SK-N-SH (cell line): ENCODE data around the gene SLC22A2. TPM values are rescaled to one million over a fixed set of nuclear protein-coding genes. Genes with fewer than 3 reads are reported as not detected.

ENCODE experiments used
- CTCF ChIA-PET: fragments of 300-600, 350-600 bp; formaldehyde crosslinking; extraction: SDS; loops from one replicate; lab custom pipeline; 2021; lab: Yijun Ruan, JAX
- POLR2A ChIA-PET: fragments of 350-600 bp; sonication (Branson Sonifier 250); formaldehyde crosslinking; extraction: SDS; loops from one replicate; lab custom pipeline; 2020; ENCODE audit warnings: antibody characterized with exemption, inconsistent platforms; lab: Yijun Ruan, JAX
- DNase-seq: peaks from one replicate; pipeline ENCODE4 v3.0.0; 2012
- H2AFZ ChIP-seq: fragments of 200-600 bp; sonication (generic); 2 replicates; pipeline ENCODE4 v1.8.1; 2016; ENCODE audit warnings: antibody characterized with exemption, mild to moderate bottlenecking, low read depth
- H3F3A ChIP-seq: fragments of 200-600 bp; sonication (generic); replicated peaks from 2 replicates; pipeline ENCODE3; 2016; ENCODE audit warnings: antibody characterized with exemption, mild to moderate bottlenecking; ENCODE audit not compliant: insufficient read depth
- H3K27ac ChIP-seq, 2 experiments: fragments of 200-500 bp in 1 of 2; fragments of 200-600 bp in 1 of 2; sonication (Bioruptor generic) in 1 of 2; sonication (generic), shearing (Covaris generic) in 1 of 2; 2 replicates each; pipeline versions ENCODE4 v1.5.1 to v1.6.1; 2014 to 2016; ENCODE audit warnings: low read depth in 2 of 2, inconsistent platforms in 1 of 2, low read length in 1 of 2, mild to moderate bottlenecking in 1 of 2, mixed read lengths in 1 of 2
- H3K27me3 ChIP-seq: fragments of 200-600 bp; sonication (generic), shearing (Covaris generic); 2 replicates; pipeline ENCODE4 v1.6.1; 2016; ENCODE audit warnings: mixed run types; ENCODE audit not compliant: insufficient read depth
- H3K36me3 ChIP-seq, 2 experiments: fragments of 200-500 bp in 1 of 2; fragments of 200-600 bp in 1 of 2; sonication (Bioruptor generic) in 1 of 2; sonication (generic) in 1 of 2; replicated peaks in 1 of 2; 2 replicates each; pipeline versions ENCODE3 to v1.5.1; 2014 to 2016; ENCODE audit warnings: low read length in 1 of 2, mild to moderate bottlenecking in 1 of 2; ENCODE audit not compliant: insufficient read depth in 2 of 2, control insufficient read depth in 1 of 2
- H3K4me1 ChIP-seq, 2 experiments: fragments of 200-500 bp in 1 of 2; fragments of 200-600 bp in 1 of 2; sonication (Bioruptor generic) in 1 of 2; sonication (generic), shearing (Covaris generic) in 1 of 2; 2 replicates each; pipeline versions ENCODE4 v1.5.1 to v1.6.1; 2014 to 2016; ENCODE audit warnings: low read depth in 1 of 2, low read length in 1 of 2, mixed run types in 1 of 2; ENCODE audit not compliant: insufficient read depth in 2 of 2, control insufficient read depth in 1 of 2
- H3K4me2 ChIP-seq: fragments of 200-600 bp; sonication (generic), shearing (Covaris generic); 2 replicates; pipeline ENCODE4 v1.6.1; 2017; ENCODE audit warnings: mixed run types
- H3K4me3 ChIP-seq, 2 experiments: fragments of 200-500 bp in 1 of 2; fragments of 200-600 bp in 1 of 2; sonication (Bioruptor generic) in 1 of 2; sonication (generic), shearing (Covaris generic) in 1 of 2; 2 replicates each; pipeline versions ENCODE4 v1.5.1 to v1.8.1; 2014 to 2016; ENCODE audit warnings: low read depth in 2 of 2, inconsistent platforms in 1 of 2, low read length in 1 of 2, mild to moderate bottlenecking in 1 of 2, mixed read lengths in 1 of 2, moderate library complexity in 1 of 2
- H3K79me2 ChIP-seq: fragments of 200-600 bp; sonication (generic); 2 replicates; pipeline ENCODE4 v1.8.1; 2017; ENCODE audit warnings: mild to moderate bottlenecking; ENCODE audit not compliant: insufficient read depth
- H3K9ac ChIP-seq: fragments of 200-600 bp; sonication (generic); 2 replicates; pipeline ENCODE4 v1.6.1; 2017; ENCODE audit warnings: mixed run types
- H3K9me2 ChIP-seq: fragments of 200-600 bp; sonication (generic); 2 replicates; pipeline ENCODE4 v1.6.1; 2017; ENCODE audit warnings: mixed run types
- H3K9me3 ChIP-seq: fragments of 200-600 bp; sonication (generic); 2 replicates; pipeline ENCODE4 v1.6.1; 2017; ENCODE audit warnings: mixed run types, mild to moderate bottlenecking, moderate library complexity
- H4K20me1 ChIP-seq: fragments of 200-600 bp; sonication (generic); 2 replicates; pipeline ENCODE4 v1.6.1; 2017; ENCODE audit warnings: mild to moderate bottlenecking, mixed run types; ENCODE audit not compliant: insufficient read depth
- ELF1 ChIP-seq: IDR thresholded peaks from 2 replicates; pipeline ENCODE4 v1.4.0; 2012
- EP300 ChIP-seq, 2 experiments: IDR thresholded peaks; 2 replicates each; pipeline versions ENCODE4 v1.4.0 to v1.6.1; 2012; ENCODE audit warnings: borderline replicate concordance in 1 of 2, low read depth in 1 of 2, low read length in 1 of 2
- FOXM1 ChIP-seq: IDR thresholded peaks from 2 replicates; pipeline ENCODE4 v1.4.0; 2012; ENCODE audit warnings: low read depth, mild to moderate bottlenecking
- GABPA ChIP-seq: IDR thresholded peaks from 2 replicates; pipeline ENCODE4 v1.4.0; 2012; ENCODE audit warnings: low read depth, mild to moderate bottlenecking
- GATA2 ChIP-seq: sonication (generic); formaldehyde crosslinking; IDR thresholded peaks from 2 replicates; pipeline ENCODE4 v1.5.0; 2020; ENCODE audit warnings: mild to moderate bottlenecking, missing genetic modification reagents
- MEF2A ChIP-seq: IDR thresholded peaks from 2 replicates; pipeline ENCODE4 v1.4.0; 2012; ENCODE audit warnings: low read depth, borderline replicate concordance
- MXI1 ChIP-seq: IDR thresholded peaks from 2 replicates; pipeline ENCODE4 v1.6.1; 2012; ENCODE audit warnings: mild to moderate bottlenecking, low read depth, low read length, improper control_type of control experiment
- NRF1 ChIP-seq: IDR thresholded peaks from 2 replicates; pipeline ENCODE4 v1.6.1; 2012; ENCODE audit warnings: low read depth, mild to moderate bottlenecking, low read length
- RFX5 ChIP-seq: IDR thresholded peaks from 2 replicates; pipeline ENCODE4 v1.6.1; 2012; ENCODE audit warnings: mild to moderate bottlenecking, improper control_type of control experiment, low read length
- SIN3A ChIP-seq: IDR thresholded peaks from 2 replicates; pipeline ENCODE4 v1.6.1; 2012; ENCODE audit warnings: low read depth, mild to moderate bottlenecking, low read length, moderate library complexity, borderline replicate concordance
- SMC3 ChIP-seq: IDR thresholded peaks from 2 replicates; pipeline ENCODE4 v1.6.1; 2012; ENCODE audit warnings: low read depth, low read length, improper control_type of control experiment
- TCF12 ChIP-seq: IDR thresholded peaks from 2 replicates; pipeline ENCODE4 v1.4.0; 2012
- TEAD4 ChIP-seq: IDR thresholded peaks from 2 replicates; pipeline ENCODE4 v1.4.0; 2012; ENCODE audit warnings: mild to moderate bottlenecking, borderline replicate concordance; ENCODE audit not compliant: insufficient read depth
- WGBS: methylation state at CpG from one replicate; pipeline ENCODE4 v1.1.6; 2017; ENCODE audit warnings: low lambda C conversion rate; 5-methylcytosine and 5-hydroxymethylcytosine counted together
- polyA plus RNA-seq, 3 experiments: library from polyadenylated mRNA; depleted of rRNA; stranded (reverse); fragments of >200 nt; gene quantifications; 2 replicates each; pipeline ENCODE4 v1.2.3, GENCODE V29; 2012
- TF ChIP-seq, protein P1 (sequence below): IDR thresholded peaks from 2 replicates; pipeline ENCODE4 v1.4.0; 2012; ENCODE audit warnings: low read depth, borderline replicate concordance
- TF ChIP-seq, protein P2 (sequence below): fragments of 200-600 bp; sonication (generic); IDR thresholded peaks from 2 replicates; pipeline ENCODE4 v1.6.1; 2017; ENCODE audit warnings: antibody characterized with exemption, mild to moderate bottlenecking, moderate library complexity
- TF ChIP-seq, protein P3 (sequence below): IDR thresholded peaks from 2 replicates; pipeline ENCODE4; 2012
- TF ChIP-seq, protein P4 (sequence below): IDR thresholded peaks from 2 replicates; pipeline ENCODE4 v1.4.0; 2012; ENCODE audit warnings: low read depth
- TF ChIP-seq, protein P5 (sequence below): fragments of 150-350 bp; IDR thresholded peaks from 2 replicates; pipeline ENCODE4 v1.6.1; 2017; ENCODE audit warnings: antibody characterized with exemption, low read length, low read depth, borderline replicate concordance

The SLC22A2 gene
- polyA plus RNA-seq, 1 of the 3 experiments (the other 2 are of a cell fraction), result not detected

DNA sequence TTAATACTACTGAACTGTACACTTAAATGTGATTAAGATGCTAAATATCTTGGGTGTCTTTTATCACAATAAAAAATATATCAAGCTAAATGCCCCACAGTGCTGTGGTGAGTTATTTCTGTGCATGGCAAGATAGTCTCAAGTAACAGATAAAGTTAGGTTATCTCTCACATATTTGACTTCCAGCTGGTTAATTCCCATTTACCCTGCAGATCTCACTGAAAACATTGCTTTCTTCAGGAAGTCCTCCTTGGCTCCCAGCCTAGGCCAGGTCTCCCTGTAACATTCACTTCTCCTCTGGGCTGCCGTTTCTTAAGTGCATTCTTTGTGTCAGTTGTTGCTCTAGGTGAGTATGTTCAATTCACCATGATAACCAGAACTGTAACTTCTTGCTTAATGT, 77.9 kb downstream of the SLC22A2 start:
- Histone ChIP-seq H3K4me3 (no peak overlapping the region), H3K9ac (no peak overlapping the region), H3F3A (no peaks in the 10 kb centered on the region), H3K27me3 (no peaks in the 10 kb centered on the region), H4K20me1 (no peaks in the 10 kb centered on the region), H3K9me3 (no peaks in the 10 kb centered on the region), H3K4me2 (no peak overlapping the region), H3K4me1 (no peaks in the 10 kb centered on the region), H3K79me2 (no peaks in the 10 kb centered on the region), H2AFZ (no peak overlapping the region), H3K36me3 (no peaks in the 10 kb centered on the region), H3K9me2 (no peaks in the 10 kb centered on the region), H3K27ac (no peak overlapping the region)
- DNase-seq, result no peak
- ChIA-PET POLR2A (no interaction called here), CTCF (no interaction called here)
- TF ChIP-seq, protein P1, sequence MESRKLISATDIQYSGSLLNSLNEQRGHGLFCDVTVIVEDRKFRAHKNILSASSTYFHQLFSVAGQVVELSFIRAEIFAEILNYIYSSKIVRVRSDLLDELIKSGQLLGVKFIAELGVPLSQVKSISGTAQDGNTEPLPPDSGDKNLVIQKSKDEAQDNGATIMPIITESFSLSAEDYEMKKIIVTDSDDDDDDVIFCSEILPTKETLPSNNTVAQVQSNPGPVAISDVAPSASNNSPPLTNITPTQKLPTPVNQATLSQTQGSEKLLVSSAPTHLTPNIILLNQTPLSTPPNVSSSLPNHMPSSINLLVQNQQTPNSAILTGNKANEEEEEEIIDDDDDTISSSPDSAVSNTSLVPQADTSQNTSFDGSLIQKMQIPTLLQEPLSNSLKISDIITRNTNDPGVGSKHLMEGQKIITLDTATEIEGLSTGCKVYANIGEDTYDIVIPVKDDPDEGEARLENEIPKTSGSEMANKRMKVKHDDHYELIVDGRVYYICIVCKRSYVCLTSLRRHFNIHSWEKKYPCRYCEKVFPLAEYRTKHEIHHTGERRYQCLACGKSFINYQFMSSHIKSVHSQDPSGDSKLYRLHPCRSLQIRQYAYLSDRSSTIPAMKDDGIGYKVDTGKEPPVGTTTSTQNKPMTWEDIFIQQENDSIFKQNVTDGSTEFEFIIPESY, result no peak
- 6% methylated on average over 1 of the region's 1 CpG for WGBS

DNA sequence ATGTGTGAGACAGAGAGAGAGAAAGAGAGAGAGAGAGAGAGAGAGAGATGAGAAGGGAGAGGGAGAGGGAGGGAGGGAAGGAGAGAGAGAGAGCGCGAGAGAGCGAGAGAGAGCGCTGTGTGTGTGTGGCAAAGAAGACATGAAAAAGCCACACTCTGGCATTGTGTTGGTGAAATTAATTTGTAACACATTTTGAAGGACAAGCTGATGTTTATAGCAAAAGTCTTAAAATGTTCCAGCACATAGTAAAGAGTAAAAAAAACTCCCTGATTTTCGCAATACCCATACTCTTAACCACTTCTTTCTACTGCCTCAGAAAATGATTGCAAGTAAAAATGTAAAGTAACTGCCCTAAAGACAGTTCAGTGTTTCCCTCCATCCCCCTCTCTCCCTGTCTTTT, 80.3 kb downstream of the SLC22A2 start:
- Histone ChIP-seq H3K79me2 (no peaks in the 10 kb centered on the region), H3F3A (no peaks in the 10 kb centered on the region), H3K27me3 (peaks cover 12% of the 10 kb centered on the region), H3K36me3 (no peaks in the 10 kb centered on the region), H3K27ac (no peak overlapping the region), H4K20me1 (no peaks in the 10 kb centered on the region), H3K9me2 (no peaks in the 10 kb centered on the region), H3K4me3 (no peak overlapping the region), H3K4me2 (no peak overlapping the region), H3K4me1 (no peaks in the 10 kb centered on the region), H3K9ac (no peak overlapping the region), H3K9me3 (no peaks in the 10 kb centered on the region), H2AFZ (no peak overlapping the region)
- no peak for DNase-seq
- ChIA-PET CTCF (no interaction called here), POLR2A (no interaction called here)
- WGBS, result 17% methylated on average over 5 of the region's 5 CpGs
- TF ChIP-seq GATA2 (no peak), MXI1 (no peak), EP300 (IDR thresholded peaks at IDR 0.05; ENCODE audit: borderline replicate concordance in 1 of 2, low read depth in 1 of 2, low read length in 1 of 2) (no peak), NRF1 (no peak), TEAD4 (no peak), SMC3 (no peak), RFX5 (no peak), MEF2A (no peak), SIN3A (no peak), FOXM1 (no peak), ELF1 (no peak), TCF12 (no peak), GABPA (no peak)
- TF ChIP-seq, protein P2, sequence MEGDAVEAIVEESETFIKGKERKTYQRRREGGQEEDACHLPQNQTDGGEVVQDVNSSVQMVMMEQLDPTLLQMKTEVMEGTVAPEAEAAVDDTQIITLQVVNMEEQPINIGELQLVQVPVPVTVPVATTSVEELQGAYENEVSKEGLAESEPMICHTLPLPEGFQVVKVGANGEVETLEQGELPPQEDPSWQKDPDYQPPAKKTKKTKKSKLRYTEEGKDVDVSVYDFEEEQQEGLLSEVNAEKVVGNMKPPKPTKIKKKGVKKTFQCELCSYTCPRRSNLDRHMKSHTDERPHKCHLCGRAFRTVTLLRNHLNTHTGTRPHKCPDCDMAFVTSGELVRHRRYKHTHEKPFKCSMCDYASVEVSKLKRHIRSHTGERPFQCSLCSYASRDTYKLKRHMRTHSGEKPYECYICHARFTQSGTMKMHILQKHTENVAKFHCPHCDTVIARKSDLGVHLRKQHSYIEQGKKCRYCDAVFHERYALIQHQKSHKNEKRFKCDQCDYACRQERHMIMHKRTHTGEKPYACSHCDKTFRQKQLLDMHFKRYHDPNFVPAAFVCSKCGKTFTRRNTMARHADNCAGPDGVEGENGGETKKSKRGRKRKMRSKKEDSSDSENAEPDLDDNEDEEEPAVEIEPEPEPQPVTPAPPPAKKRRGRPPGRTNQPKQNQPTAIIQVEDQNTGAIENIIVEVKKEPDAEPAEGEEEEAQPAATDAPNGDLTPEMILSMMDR, result no peak
- TF ChIP-seq, protein P3, sequence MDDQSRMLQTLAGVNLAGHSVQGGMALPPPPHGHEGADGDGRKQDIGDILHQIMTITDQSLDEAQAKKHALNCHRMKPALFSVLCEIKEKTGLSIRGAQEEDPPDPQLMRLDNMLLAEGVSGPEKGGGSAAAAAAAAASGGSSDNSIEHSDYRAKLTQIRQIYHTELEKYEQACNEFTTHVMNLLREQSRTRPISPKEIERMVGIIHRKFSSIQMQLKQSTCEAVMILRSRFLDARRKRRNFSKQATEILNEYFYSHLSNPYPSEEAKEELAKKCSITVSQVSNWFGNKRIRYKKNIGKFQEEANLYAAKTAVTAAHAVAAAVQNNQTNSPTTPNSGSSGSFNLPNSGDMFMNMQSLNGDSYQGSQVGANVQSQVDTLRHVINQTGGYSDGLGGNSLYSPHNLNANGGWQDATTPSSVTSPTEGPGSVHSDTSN, result no peak
- TF ChIP-seq, protein P4, sequence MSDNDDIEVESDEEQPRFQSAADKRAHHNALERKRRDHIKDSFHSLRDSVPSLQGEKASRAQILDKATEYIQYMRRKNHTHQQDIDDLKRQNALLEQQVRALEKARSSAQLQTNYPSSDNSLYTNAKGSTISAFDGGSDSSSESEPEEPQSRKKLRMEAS, result no peak
- TF ChIP-seq, protein P5, sequence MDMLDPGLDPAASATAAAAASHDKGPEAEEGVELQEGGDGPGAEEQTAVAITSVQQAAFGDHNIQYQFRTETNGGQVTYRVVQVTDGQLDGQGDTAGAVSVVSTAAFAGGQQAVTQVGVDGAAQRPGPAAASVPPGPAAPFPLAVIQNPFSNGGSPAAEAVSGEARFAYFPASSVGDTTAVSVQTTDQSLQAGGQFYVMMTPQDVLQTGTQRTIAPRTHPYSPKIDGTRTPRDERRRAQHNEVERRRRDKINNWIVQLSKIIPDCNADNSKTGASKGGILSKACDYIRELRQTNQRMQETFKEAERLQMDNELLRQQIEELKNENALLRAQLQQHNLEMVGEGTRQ, result no peak
- TF ChIP-seq, protein P1, result no peak
